ENCODE measurements around the gene SLC37A1.

GRCh38 chr21:42613756-42614155 lies 100.1 kb downstream of the SLC37A1 start:
- TF ChIP-seq CTCF (conservative IDR thresholded peaks at IDR 0.05) (no peak), ZFX (IDR thresholded peaks at IDR 0.05) (no peak)

Measured in C4-2B (cell line).